Uterus (tissue), 4 donors: ENCODE results near the gene PDE3B. TPM values are rescaled to one million over a fixed set of nuclear protein-coding genes. Genes with fewer than 3 reads are reported as not detected.

Source experiments
- DNase-seq, 2 donors: peaks; one replicate each; pipeline ENCODE4 v3.0.0-alpha.2; 2019 to 2020
- H3K27ac ChIP-seq, 2 donors: fragments of 200-600 bp; sonication (generic); 1 replicate in 1 of 2; 2 replicates in 1 of 2; pipeline ENCODE4 v1.5.1; 2016 to 2018
- H3K27me3 ChIP-seq, 2 donors: fragments of 200-600 bp; sonication (generic); one replicate each; pipeline ENCODE4 v1.5.1; 2018 to 2019; ENCODE audit warnings: control low read depth in 1 of 2
- H3K36me3 ChIP-seq, 2 donors: fragments of 200-600 bp; sonication (generic); one replicate each; pipeline ENCODE4 v1.5.1; 2019; ENCODE audit warnings: control low read depth in 1 of 2
- H3K4me1 ChIP-seq, 2 donors: fragments of 200-600 bp; sonication (generic); one replicate each; pipeline ENCODE4 v1.5.1; 2018 to 2019; ENCODE audit warnings: control low read depth in 1 of 2
- H3K4me3 ChIP-seq, 2 donors: fragments of 200-600 bp; sonication (generic); 1 replicate in 1 of 2; 2 replicates in 1 of 2; pipeline ENCODE4 v1.5.1; 2018 to 2019; ENCODE audit warnings: mild to moderate bottlenecking in 1 of 2
- H3K9me3 ChIP-seq, 2 donors: fragments of 200-600 bp; sonication (generic); one replicate each; pipeline ENCODE4 v1.5.1; 2019; ENCODE audit warnings: control low read depth in 1 of 2
- CTCF ChIP-seq, 4 experiments: fragments of 200-600 bp in 2 of 4; fragments of 450-650 bp in 2 of 4; sonication (generic) in 2 of 4; IDR thresholded peaks; one replicate each; pipeline ENCODE4 v1.5.1; 2016 to 2019; ENCODE audit warnings: antibody characterized with exemption in 4 of 4, mild to moderate bottlenecking in 2 of 4, moderate library complexity in 1 of 4
- POLR2A ChIP-seq, 2 donors: fragments of 450-650 bp; IDR thresholded peaks; one replicate each; pipeline ENCODE4 v1.6.1; 2016; ENCODE audit warnings: antibody characterized with exemption in 2 of 2, mild to moderate bottlenecking in 1 of 2, moderate library complexity in 1 of 2
- intact Hi-C: fragments of 100-400 bp; cut with DNase I; formaldehyde crosslinking; loops from one replicate; pipeline ENCODE4 v1.15.1; 2023; ENCODE audit warnings: low total_unique reads
- total RNA-seq, 4 donors: library from RNA; depleted of rRNA in 3 of 4; stranded (reverse); fragments of >200 nt in 3 of 4; gene quantifications; one replicate each; pipeline versions ENCODE4 v1.1.0 to v1.2.4, GENCODE V29; 2014 to 2023
- donor health status: DM: yes; HTN: yes; CAD: no.

PDE3B gene
- total RNA-seq, 4 donors from 2014 or later = 1.5 to 10.8 (median 3.9) TPM

GRCh38 chr11:14746857-14747395 is 103.3 kb downstream of the PDE3B start:
- intact Hi-C loops = no loop called here
- no peak for TF ChIP-seq CTCF (IDR thresholded peaks at IDR 0.05)
- TF ChIP-seq POLR2A (IDR thresholded peaks at IDR 0.05) = no peak

DNA sequence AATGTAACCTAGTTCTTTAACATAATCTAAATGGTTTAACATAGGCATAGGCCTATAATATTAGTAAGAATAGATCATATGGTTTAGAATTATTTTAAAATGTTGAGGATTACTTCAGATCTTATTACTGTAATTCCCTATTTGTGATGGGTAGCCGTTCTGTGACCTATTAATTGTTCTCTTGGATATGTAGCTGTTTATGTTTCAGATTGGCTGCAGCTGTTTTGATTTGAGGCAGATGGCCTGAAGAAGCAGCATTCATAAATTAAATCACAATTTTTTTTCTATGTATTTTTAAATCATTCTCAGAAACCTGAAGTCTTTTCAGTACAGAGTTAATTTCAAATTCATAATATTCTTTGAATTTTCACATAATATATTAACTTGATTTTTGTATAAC is 104.5 kb downstream of the PDE3B start:
- Histone ChIP-seq H3K9me3 (no peaks in the 10 kb centered on the region), H3K4me1 (no peaks in the 10 kb centered on the region), H3K27me3 (no peaks in the 10 kb centered on the region), H3K27ac (no peak overlapping the region), H3K36me3 (no peaks in the 10 kb centered on the region), H3K4me3 (no peak overlapping the region)
- intact Hi-C loops = no loop called here
- DNase-seq = no peak
- TF ChIP-seq CTCF (IDR thresholded peaks at IDR 0.05) = no peak
- TF ChIP-seq POLR2A (IDR thresholded peaks at IDR 0.05) = no peak

More at GRCh38 chr11:14746857-14747395, 103.3 kb downstream of the PDE3B start:
- no peaks in the 10 kb centered on the region for H3K36me3 ChIP-seq
- no peaks in the 10 kb centered on the region for H3K9me3 ChIP-seq
- no peak overlapping the region for H3K4me3 ChIP-seq
- no peaks in the 10 kb centered on the region for H3K27me3 ChIP-seq
- no peak overlapping the region for H3K27ac ChIP-seq
- DNase-seq = no peak
- H3K4me1 ChIP-seq = no peaks in the 10 kb centered on the region

DNA sequence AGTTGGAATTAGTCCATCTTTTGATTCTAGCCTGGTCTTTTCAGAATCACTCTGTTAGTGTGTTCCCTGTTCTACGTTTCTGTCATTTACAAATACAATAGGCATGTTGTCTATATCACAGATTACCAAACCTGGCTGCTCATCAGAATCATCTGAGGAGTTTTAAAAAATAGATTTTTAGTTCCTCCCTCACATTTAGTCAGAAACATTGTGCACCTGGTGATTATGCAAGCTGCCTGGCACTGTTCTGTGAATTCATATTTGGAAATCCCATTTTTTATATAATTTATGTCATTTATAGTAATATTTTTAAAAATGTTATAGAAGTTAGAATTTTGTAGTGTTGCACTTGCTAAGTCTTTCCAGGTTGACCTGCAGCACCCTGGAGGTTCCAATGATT is 107.3 kb downstream of the PDE3B start:
- Histone ChIP-seq H3K4me3 (no peak overlapping the region), H3K36me3 (no peaks in the 10 kb centered on the region), H3K9me3 (no peaks in the 10 kb centered on the region), H3K4me1 (no peaks in the 10 kb centered on the region), H3K27ac (no peak overlapping the region), H3K27me3 (no peaks in the 10 kb centered on the region)
- no peak for TF ChIP-seq POLR2A (IDR thresholded peaks at IDR 0.05)
- TF ChIP-seq CTCF (IDR thresholded peaks at IDR 0.05) = no peak
- no peak for DNase-seq
- intact Hi-C loops = no loop called here

GRCh38 chr11:14751975-14752407 is 108.4 kb downstream of the PDE3B start:
- DNase-seq = no peak
- intact Hi-C loops = no loop called here
- Histone ChIP-seq H3K4me1 (no peaks in the 10 kb centered on the region), H3K9me3 (no peaks in the 10 kb centered on the region), H3K27ac (no peak overlapping the region), H3K36me3 (no peaks in the 10 kb centered on the region), H3K27me3 (no peaks in the 10 kb centered on the region), H3K4me3 (no peak overlapping the region)
- no peak for TF ChIP-seq CTCF (IDR thresholded peaks at IDR 0.05)
- TF ChIP-seq POLR2A (IDR thresholded peaks at IDR 0.05) = no peak

- TF ChIP-seq POLR2A (IDR thresholded peaks at IDR 0.05) (no peak), CTCF (IDR thresholded peaks at IDR 0.05) (no peak)
- Histone ChIP-seq H3K27ac (no peak overlapping the region), H3K4me3 (no peak overlapping the region), H3K9me3 (no peaks in the 10 kb centered on the region), H3K36me3 (no peaks in the 10 kb centered on the region), H3K4me1 (no peaks in the 10 kb centered on the region), H3K27me3 (no peaks in the 10 kb centered on the region)
- DNase-seq = no peak
- intact Hi-C loops = no loop called here
Observed at GRCh38 chr11:14755140-14755539, 111.5 kb downstream of the PDE3B start.
